Peyer's patch (tissue), 4 donors: ENCODE results near the gene ZGRF1. TPM values are rescaled to one million over a fixed set of nuclear protein-coding genes. Genes with fewer than 3 reads are reported as not detected.

ENCODE experiments used
- DNase-seq, 3 donors: peaks; one replicate each; pipeline ENCODE4 v3.0.0-alpha.2; 2017 to 2019
- H3K27ac ChIP-seq, 4 donors: fragments of 200-600 bp; sonication (generic); one replicate each; pipeline ENCODE4 v1.5.1; 2016 to 2019
- H3K27me3 ChIP-seq, 2 donors: fragments of 200-600 bp; sonication (generic); one replicate each; pipeline ENCODE4 v1.5.1; 2019
- H3K36me3 ChIP-seq, 3 donors: fragments of 200-600 bp; sonication (generic); one replicate each; pipeline ENCODE4 v1.5.1; 2016 to 2019
- H3K4me1 ChIP-seq, 4 donors: fragments of 200-600 bp; sonication (generic); one replicate each; pipeline ENCODE4 v1.5.1; 2016 to 2019
- H3K4me3 ChIP-seq, 4 donors: fragments of 200-600 bp; sonication (generic); 1 replicate in 3 of 4; 2 replicates in 1 of 4; pipeline ENCODE4 v1.5.1; 2016 to 2019; ENCODE audit warnings: mild to moderate bottlenecking in 1 of 4
- H3K9me3 ChIP-seq, 4 donors: fragments of 200-600 bp; sonication (generic); one replicate each; pipeline ENCODE4 v1.5.1; 2016 to 2019; ENCODE audit warnings: mild to moderate bottlenecking in 1 of 4
- CTCF ChIP-seq, 6 experiments: fragments of 450-650 bp in 4 of 6; fragments of 200-600 bp in 2 of 6; sonication (generic) in 1 of 6; IDR thresholded peaks; one replicate each; pipeline ENCODE4 v1.5.1; 2017 to 2019; ENCODE audit warnings: antibody characterized with exemption in 6 of 6, mild to moderate bottlenecking in 3 of 6, moderate library complexity in 1 of 6
- POLR2A ChIP-seq, 2 donors: fragments of 450-650 bp; IDR thresholded peaks; one replicate each; pipeline ENCODE4 v1.5.1; 2017; ENCODE audit warnings: antibody characterized with exemption in 2 of 2, mild to moderate bottlenecking in 2 of 2, moderate library complexity in 2 of 2
- total RNA-seq, 4 donors: library from RNA; depleted of rRNA; stranded (reverse); fragments of >200 nt; gene quantifications; one replicate each; pipeline ENCODE4 v1.1.0, GENCODE V29; 2016

The ZGRF1 gene
- total RNA-seq, 4 donors from 2014 or later = 3.6 to 28.9 (median 6.1) TPM

- no peak for DNase-seq
- H3K36me3 ChIP-seq = no peaks in the 10 kb centered on the region
- H3K9me3 ChIP-seq = no peaks in the 10 kb centered on the region
- no peaks in the 10 kb centered on the region for H3K27me3 ChIP-seq
- H3K4me3 ChIP-seq = no peak overlapping the region
- no peak overlapping the region for H3K27ac ChIP-seq
- H3K4me1 ChIP-seq = no peaks in the 10 kb centered on the region
- TF ChIP-seq CTCF (IDR thresholded peaks at IDR 0.05) (no peak), POLR2A (IDR thresholded peaks at IDR 0.05) (no peak)
These were observed 69.2 kb downstream of the ZGRF1 start for GRCh38 chr4:112567536-112567935.

- DNase-seq = no peak
- Histone ChIP-seq H3K4me3 (no peak overlapping the region), H3K4me1 (no peaks in the 10 kb centered on the region), H3K9me3 (no peaks in the 10 kb centered on the region), H3K27me3 (no peaks in the 10 kb centered on the region), H3K27ac (no peak overlapping the region), H3K36me3 (no peaks in the 10 kb centered on the region)
- no peak for TF ChIP-seq CTCF (IDR thresholded peaks at IDR 0.05)
- TF ChIP-seq POLR2A (IDR thresholded peaks at IDR 0.05) = no peak
These were observed 71.9 kb downstream of the ZGRF1 start for GRCh38 chr4:112564706-112565270.

- Histone ChIP-seq H3K27me3 (no peaks in the 10 kb centered on the region), H3K9me3 (no peaks in the 10 kb centered on the region), H3K4me3 (no peak overlapping the region), H3K4me1 (no peaks in the 10 kb centered on the region), H3K27ac (no peak overlapping the region), H3K36me3 (no peaks in the 10 kb centered on the region)
- no peak for DNase-seq
- TF ChIP-seq POLR2A (IDR thresholded peaks at IDR 0.05) (no peak), CTCF (IDR thresholded peaks at IDR 0.05) (no peak)
These were observed 73.1 kb downstream of the ZGRF1 start for GRCh38 chr4:112563431-112564200.

- H3K4me3 ChIP-seq = no peak overlapping the region
- TF ChIP-seq POLR2A (IDR thresholded peaks at IDR 0.05) (no peak), CTCF (IDR thresholded peaks at IDR 0.05) (no peak)
- no peaks in the 10 kb centered on the region for H3K36me3 ChIP-seq
- H3K4me1 ChIP-seq = no peaks in the 10 kb centered on the region
- no peak overlapping the region for H3K27ac ChIP-seq
- DNase-seq = no peak
- no peaks in the 10 kb centered on the region for H3K9me3 ChIP-seq
- H3K27me3 ChIP-seq = no peaks in the 10 kb centered on the region
These were observed 74.3 kb downstream of the ZGRF1 start for GRCh38 chr4:112562254-112562879.

GRCh38 chr4:112560084-112560483 is 76.6 kb downstream of the ZGRF1 start:
- Histone ChIP-seq H3K36me3 (no peaks in the 10 kb centered on the region), H3K4me1 (no peaks in the 10 kb centered on the region), H3K9me3 (no peaks in the 10 kb centered on the region), H3K27me3 (no peaks in the 10 kb centered on the region), H3K4me3 (no peak overlapping the region), H3K27ac (no peak overlapping the region)
- no peak for DNase-seq
- TF ChIP-seq CTCF (IDR thresholded peaks at IDR 0.05) (no peak), POLR2A (IDR thresholded peaks at IDR 0.05) (no peak)
